DLD1 (cell line): Measurements from ENCODE around the gene SV2C.

Experiments used
- in situ Hi-C: cut with HindIII; loops from 2 replicates; pipeline ENCODE4 v1.10.0; 2017; ENCODE audit warnings: low sequenced_read_pairs

The SV2C gene

GRCh38 chr5:76099286-76099702 lies 16.1 kb downstream of the SV2C start:
- in situ Hi-C loops = no loop called here

- in situ Hi-C loops = no loop called here
Measured at GRCh38 chr5:76099756-76100155, 16.6 kb downstream of the SV2C start.

- in situ Hi-C loops = no loop called here
Measured at GRCh38 chr5:76104027-76104426, 20.8 kb downstream of the SV2C start.

GRCh38 chr5:76106149-76106548 lies 23.0 kb downstream of the SV2C start:
- in situ Hi-C loops = no loop called here

- in situ Hi-C loops = no loop called here
Measured at GRCh38 chr5:76111477-76112174, 28.4 kb downstream of the SV2C start.

- in situ Hi-C loops = no loop called here
Measured at GRCh38 chr5:76113103-76113502, 29.9 kb downstream of the SV2C start.

GRCh38 chr5:76114179-76114851 lies 31.1 kb downstream of the SV2C start:
- in situ Hi-C loops = no loop called here

GRCh38 chr5:76125346-76125745 lies 42.2 kb downstream of the SV2C start:
- in situ Hi-C loops = no loop called here

- in situ Hi-C loops = no loop called here
Measured at GRCh38 chr5:76125888-76126287, 42.7 kb downstream of the SV2C start.

- in situ Hi-C loops = no loop called here
Measured at GRCh38 chr5:76134003-76134402, 50.8 kb downstream of the SV2C start.

- in situ Hi-C loops = no loop called here
Measured at GRCh38 chr5:76134646-76135045, 51.5 kb downstream of the SV2C start.

GRCh38 chr5:76137887-76138542 lies 54.8 kb downstream of the SV2C start:
- in situ Hi-C loops = no loop called here

- in situ Hi-C loops = no loop called here
Measured at GRCh38 chr5:76143884-76144283, 60.7 kb downstream of the SV2C start.

GRCh38 chr5:76144513-76145274 lies 61.5 kb downstream of the SV2C start:
- in situ Hi-C loops = no loop called here

GRCh38 chr5:76145945-76146344 lies 62.8 kb downstream of the SV2C start:
- in situ Hi-C loops = no loop called here

- in situ Hi-C loops = no loop called here
Measured at GRCh38 chr5:76149636-76150035, 66.5 kb downstream of the SV2C start.

GRCh38 chr5:76152161-76152560 lies 69.0 kb downstream of the SV2C start:
- in situ Hi-C loops = no loop called here

GRCh38 chr5:76152700-76153099 lies 69.5 kb downstream of the SV2C start:
- in situ Hi-C loops = no loop called here

- in situ Hi-C loops = no loop called here
Measured at GRCh38 chr5:76153271-76153670, 70.1 kb downstream of the SV2C start.

GRCh38 chr5:76154009-76154690 lies 71.0 kb downstream of the SV2C start:
- in situ Hi-C loops = no loop called here

- in situ Hi-C loops = no loop called here
Measured at GRCh38 chr5:76155536-76155935, 72.4 kb downstream of the SV2C start.
